GM19035 (cell line): ENCODE results near the gene HOXB5.

Experiments
- ATAC-seq: cut with Tn5 transposase; IDR thresholded peaks from one replicate; pipeline ENCODE4 v1.9.1; 2021; ENCODE audit not compliant: unreplicated experiment

Gene HOXB5

GRCh38 chr17:48630009-48630924, 36.7 kb upstream of the HOXB5 start:
- ATAC-seq, result no peak

GRCh38 chr17:48629411-48629759, 35.8 kb upstream of the HOXB5 start:
- ATAC-seq, result no peak

GRCh38 chr17:48628649-48629410, 35.3 kb upstream of the HOXB5 start:
- ATAC-seq, result no peak

- no peak for ATAC-seq
Measured at GRCh38 chr17:48627623-48628521, 34.3 kb upstream of the HOXB5 start.

GRCh38 chr17:48627118-48627597, 33.6 kb upstream of the HOXB5 start:
- no peak for ATAC-seq

- no peak for ATAC-seq
Measured at GRCh38 chr17:48626245-48627117, 32.9 kb upstream of the HOXB5 start, which contains the start of gene HOXB9. Gene HOXB9 (minus strand): TSS chr17:48626358. CDS start chr17:48626269, 89 bp downstream.

- no peak for ATAC-seq
Measured at GRCh38 chr17:48625495-48626244, 32.1 kb upstream of the HOXB5 start.

GRCh38 chr17:48624544-48625494, 31.2 kb upstream of the HOXB5 start:
- ATAC-seq, result no peak

- ATAC-seq, result no peak
Measured at GRCh38 chr17:48624118-48624517, 30.5 kb upstream of the HOXB5 start.

GRCh38 chr17:48623583-48623982, 30.0 kb upstream of the HOXB5 start:
- no peak for ATAC-seq

GRCh38 chr17:48622857-48623256, 29.3 kb upstream of the HOXB5 start:
- no peak for ATAC-seq

- ATAC-seq, result no peak
Measured at GRCh38 chr17:48621410-48622392, 28.1 kb upstream of the HOXB5 start.

- ATAC-seq, result no peak
Measured at GRCh38 chr17:48620461-48621139, 27.0 kb upstream of the HOXB5 start.

- no peak for ATAC-seq
Measured at GRCh38 chr17:48619826-48620449, 26.4 kb upstream of the HOXB5 start.

GRCh38 chr17:48618256-48618896, 24.8 kb upstream of the HOXB5 start:
- no peak for ATAC-seq
